GM19023 (cell line): Measurements from ENCODE around the gene SMC2.

Experiments used
- ATAC-seq: cut with Tn5 transposase; IDR thresholded peaks from one replicate; pipeline ENCODE4 v1.9.1; 2021; ENCODE audit warnings: mild to moderate bottlenecking, moderate library complexity; ENCODE audit not compliant: unreplicated experiment

The SMC2 gene

DNA sequence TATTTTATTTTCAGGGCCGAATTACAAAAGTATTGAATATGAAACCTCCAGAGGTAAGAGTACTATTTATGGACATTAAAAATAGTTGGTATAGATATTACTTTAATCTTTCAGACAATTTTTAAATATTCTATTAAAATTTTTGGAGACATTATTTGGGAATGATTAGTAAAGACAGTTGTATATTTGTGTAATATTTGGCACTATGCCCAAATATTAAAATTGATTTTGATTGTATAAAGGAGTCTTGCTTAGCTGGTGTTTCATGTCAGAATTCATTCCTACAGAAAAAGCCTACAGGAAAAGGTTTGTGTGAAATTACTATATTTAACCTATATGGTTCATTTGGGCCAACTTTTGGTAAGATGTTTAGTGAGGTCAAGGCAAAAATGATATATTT, 5.5 kb downstream of the SMC2 start:
- no peak for ATAC-seq

- ATAC-seq: no peak
These were observed 10.3 kb downstream of the SMC2 start for GRCh38 chr9:104104360-104104759.

- ATAC-seq: no peak
These were observed 13.7 kb downstream of the SMC2 start for GRCh38 chr9:104107799-104108198.

DNA sequence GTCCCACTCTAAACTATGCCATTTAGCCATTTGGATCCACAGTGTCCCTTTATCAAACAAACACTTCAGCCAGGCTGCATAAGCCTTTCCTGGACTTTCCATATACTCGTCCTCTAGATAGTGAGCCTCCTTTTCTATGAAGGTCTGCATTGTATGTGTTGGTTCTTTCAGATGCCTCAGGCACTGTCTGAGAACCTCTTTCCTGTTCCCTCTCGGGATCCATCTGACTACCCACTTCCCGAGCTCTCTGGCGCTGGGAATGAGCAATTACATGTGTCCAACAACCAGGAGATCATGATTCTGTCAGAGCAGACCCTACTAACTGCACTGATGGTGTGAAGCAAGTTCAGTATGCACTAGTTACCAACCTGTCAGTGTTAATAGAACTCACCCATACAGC, 14.2 kb downstream of the SMC2 start:
- ATAC-seq: no peak

GRCh38 chr9:104110509-104110908, 16.4 kb downstream of the SMC2 start:
- ATAC-seq: no peak

GRCh38 chr9:104118916-104119315, 24.8 kb downstream of the SMC2 start:
- no peak for ATAC-seq

DNA sequence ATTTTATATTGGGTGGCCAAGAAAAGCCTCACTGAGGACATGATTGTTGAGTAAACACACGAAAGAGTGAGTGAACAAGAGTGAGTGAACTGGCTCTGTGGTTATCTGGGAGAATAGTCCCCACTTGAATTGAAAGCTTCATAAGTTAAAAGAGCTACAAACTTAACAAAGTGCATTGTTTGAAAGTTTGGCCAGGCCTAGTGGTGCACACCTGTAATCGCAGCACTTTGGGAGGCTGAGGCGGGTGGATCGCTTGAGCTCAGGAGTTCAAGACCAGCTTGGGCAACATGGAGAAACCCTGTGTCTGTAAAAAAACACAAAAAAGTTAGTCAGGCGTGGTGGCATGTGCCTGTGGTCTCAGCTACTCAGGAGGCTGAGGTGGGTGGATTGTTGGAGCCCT, 26.9 kb downstream of the SMC2 start:
- no peak for ATAC-seq

DNA sequence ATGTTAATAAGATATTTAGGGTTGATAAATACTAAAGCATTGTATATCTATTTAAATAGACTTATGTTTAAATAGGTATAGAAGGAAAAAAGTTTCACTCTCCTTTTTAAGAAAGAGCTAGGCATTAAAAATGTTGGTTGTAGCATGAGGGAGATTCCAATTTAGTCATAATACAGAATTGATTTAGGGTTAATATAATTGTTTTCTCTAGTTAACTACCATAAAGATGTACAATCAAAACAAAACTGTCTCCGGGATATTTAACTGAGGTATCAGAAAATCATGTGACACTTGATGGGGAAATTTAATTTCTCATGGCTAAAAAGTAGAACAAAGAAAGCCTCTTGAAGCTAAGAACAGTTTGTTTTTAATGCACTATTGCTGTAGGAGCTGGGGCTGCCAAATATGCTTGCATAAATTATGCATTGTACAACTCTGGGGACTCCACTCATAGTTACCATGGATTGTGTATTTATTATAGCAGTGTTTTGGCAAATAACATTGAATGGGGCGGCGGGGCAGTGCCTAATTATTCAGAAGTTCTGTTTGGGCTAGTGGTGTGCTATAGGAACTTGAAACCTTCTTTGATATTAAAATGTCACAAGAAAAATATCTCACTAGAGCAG, 44.2 kb downstream of the SMC2 start:
- no peak for ATAC-seq

GRCh38 chr9:104142799-104143549, 48.9 kb downstream of the SMC2 start:
- no peak for ATAC-seq

DNA sequence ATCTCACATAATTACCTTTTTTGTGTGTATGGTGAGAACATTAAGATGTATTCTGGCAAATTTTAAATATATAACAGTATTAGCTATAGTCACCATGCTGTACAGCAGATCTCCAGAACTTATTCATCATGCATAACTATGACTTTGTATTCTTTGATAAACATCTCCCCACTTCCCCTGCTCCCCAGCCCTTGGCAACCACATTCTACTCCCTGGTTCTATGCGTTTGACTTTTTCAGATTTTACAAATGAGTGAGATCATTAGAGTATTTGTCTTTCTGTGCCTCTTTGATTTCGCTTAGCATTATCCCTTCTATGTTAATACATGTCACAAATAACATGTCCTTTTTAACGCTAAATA, 49.4 kb downstream of the SMC2 start:
- no peak for ATAC-seq

DNA sequence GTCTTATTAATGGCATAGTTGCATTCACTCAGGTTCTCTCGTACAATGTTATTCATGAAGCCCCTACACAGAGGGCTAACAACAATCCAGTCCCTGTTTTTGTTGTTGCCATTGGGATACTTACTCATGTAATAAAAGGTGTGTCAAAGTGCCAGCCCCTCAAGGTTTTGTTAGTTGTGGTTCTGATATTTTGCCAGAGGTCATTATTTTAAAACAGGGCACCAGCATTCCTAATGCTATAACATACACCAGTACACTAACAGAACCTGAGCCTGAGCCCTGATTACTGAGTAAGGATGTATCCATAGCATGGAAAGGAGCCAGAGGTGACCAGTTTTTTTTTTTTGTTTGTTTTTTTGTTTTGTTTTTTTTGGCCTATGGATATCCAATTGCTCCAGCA, 50.2 kb downstream of the SMC2 start:
- ATAC-seq: no peak

DNA sequence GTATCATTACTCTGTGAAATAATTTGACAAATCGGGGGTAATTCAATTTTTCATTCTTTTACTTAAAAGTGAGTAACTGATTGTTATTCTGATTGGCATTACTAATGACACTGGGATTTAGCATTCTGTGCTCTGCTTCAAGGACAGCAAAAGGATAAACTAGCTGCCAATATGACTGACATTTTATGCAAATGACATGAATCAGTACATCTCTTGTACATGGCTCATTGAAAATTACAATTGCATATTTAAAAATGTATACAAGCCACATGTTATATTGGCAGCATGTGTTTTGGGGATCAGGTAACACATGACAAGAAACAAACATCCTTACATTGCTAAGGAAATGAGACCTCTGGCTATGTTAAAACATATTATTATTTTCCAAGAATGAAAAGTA, 79.0 kb downstream of the SMC2 start:
- ATAC-seq: no peak

DNA sequence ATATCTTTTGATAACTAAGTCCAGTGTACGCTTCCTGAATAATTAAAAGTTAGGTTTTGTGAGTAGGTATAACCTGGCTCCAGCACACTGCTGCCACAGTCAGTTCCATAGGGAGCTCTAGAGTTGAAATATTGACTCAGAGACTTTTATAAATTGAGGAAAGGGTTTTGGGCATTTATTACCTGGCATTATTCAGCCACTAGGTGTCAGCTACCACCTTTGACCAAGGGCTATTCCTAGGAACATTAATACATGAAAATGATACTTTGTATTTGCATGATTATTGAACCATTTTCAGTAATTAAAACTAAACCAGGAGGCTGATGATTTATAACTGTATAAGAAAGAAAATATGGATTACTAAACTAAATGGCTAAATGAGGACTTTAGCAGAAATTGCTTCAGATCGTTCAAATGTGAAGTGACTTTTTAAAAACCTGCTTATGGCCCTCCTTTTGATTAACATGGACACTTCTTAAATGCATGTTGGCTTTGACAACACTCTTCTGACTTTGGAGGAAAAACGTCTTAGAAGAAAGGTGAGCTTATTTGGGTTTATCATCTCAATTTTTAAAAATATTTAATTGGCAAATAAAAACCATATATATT, 83.0 kb downstream of the SMC2 start:
- peak; percentile 49 for ATAC-seq

DNA sequence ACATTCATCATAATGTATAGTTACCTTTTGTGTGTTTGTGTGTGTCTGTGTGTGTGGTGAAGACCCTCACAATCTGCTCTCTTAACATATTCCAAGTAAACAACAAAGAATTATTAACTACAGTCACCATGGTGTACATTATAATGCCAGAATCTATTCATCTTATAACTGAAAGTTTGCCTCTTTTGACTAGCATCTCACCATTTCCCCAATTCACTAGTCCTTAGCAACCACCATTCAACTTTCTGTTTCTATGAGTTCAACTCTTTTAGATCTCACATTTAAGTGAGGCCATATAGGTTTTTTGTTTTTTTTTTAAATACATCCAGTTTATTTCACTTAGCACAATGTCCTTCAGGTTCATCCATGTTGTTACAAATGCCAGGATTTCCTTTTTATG, 83.6 kb downstream of the SMC2 start:
- peak; percentile 91 for ATAC-seq
